HG02885 (cell line): ENCODE results near the gene SSR3.

Source experiments
- ATAC-seq: cut with Tn5 transposase; IDR thresholded peaks from one replicate; pipeline ENCODE4 v1.9.1; 2021; ENCODE audit warnings: mild to moderate bottlenecking; ENCODE audit not compliant: unreplicated experiment, poor library complexity

Gene SSR3

DNA sequence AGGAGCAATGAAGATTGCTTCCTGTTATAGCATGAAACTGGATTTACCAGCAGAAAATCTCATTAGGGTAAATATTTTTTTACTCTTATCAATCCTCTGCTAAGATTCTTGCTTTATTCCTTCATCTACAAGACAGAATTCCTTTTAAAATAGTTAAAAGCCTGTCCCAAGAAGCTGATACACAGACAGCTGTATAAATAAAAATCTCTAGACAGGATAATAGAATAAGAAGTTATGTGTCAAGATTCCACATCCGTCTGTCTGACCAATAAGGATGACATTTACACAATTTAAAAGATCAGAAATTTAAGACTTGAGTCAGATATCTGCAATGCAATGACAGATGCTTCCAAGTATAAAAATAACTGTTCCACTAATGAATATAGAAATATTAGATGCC lies 57.6 kb downstream of the SSR3 start:
- no peak for ATAC-seq

DNA sequence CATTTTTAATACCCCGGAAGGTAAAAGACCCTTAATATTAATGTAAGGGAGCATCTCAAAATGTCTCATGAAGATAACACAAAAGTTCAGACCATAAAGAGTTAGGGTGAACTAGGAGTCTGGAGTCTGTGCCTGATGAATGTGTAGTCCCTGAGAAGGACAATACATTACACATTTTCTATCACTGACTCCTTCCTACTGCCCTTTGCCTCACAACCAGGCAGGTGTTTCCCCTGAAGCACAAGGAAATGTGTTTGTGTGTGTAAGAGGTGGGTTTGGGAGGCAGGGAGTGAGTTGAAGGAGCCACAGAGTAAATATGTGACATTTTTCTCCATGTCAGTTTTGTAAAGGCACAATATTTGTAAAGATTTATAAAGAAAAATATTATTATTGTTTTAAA lies 59.1 kb downstream of the SSR3 start:
- no peak for ATAC-seq

GRCh38 chr3:156493887-156494286 lies 61.0 kb downstream of the SSR3 start:
- no peak for ATAC-seq

DNA sequence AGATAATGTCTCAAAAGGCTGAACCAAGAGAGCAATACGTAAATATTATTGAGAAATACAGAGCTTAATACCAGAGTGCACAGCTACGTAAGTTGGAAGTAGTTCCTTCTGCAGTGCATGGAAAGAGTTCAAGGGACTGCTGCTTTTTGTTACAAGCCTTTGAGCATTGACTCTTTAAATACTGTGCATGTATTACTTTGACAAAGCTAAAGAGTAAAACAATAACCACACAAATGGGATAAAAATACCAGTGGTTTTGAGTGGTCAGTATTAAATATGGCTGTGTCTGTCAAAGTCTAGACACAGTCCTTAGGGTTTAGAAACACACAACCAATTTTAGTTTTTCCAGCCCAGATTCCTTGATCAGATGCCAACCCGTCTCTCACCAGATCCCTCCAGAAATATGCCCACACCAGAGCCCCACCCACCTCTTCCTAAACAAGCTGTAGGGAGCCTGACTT lies 62.1 kb downstream of the SSR3 start:
- ATAC-seq, result no peak

DNA sequence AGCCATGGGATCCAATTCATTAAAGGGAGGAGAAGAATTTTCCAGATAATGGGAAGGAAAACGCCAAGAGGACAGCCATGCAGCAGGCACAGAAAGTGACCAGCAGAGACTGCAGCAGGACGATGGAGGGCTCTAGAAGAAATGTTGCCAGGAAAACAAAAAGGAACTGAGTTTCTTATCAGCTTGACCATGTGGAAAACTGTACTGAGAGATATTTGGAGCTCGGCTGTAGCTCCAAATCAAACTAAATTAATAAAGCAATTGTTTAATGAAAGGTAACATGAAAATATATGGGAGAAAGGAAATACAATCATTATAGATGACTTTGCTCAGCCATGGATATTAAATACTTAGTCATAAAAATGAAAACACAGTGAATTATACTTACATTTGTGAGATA lies 63.7 kb downstream of the SSR3 start:
- no peak for ATAC-seq
